ENCODE measurements around the gene NUTM2D. TPM values are rescaled to one million over a fixed set of nuclear protein-coding genes. Genes with fewer than 3 reads are reported as not detected.
"Not testable (repeated sequence)": the region's sequence is repeated elsewhere in the genome, so short reads cannot be mapped to it uniquely, and the experiment has no call there.

NUTM2D gene, protein sequence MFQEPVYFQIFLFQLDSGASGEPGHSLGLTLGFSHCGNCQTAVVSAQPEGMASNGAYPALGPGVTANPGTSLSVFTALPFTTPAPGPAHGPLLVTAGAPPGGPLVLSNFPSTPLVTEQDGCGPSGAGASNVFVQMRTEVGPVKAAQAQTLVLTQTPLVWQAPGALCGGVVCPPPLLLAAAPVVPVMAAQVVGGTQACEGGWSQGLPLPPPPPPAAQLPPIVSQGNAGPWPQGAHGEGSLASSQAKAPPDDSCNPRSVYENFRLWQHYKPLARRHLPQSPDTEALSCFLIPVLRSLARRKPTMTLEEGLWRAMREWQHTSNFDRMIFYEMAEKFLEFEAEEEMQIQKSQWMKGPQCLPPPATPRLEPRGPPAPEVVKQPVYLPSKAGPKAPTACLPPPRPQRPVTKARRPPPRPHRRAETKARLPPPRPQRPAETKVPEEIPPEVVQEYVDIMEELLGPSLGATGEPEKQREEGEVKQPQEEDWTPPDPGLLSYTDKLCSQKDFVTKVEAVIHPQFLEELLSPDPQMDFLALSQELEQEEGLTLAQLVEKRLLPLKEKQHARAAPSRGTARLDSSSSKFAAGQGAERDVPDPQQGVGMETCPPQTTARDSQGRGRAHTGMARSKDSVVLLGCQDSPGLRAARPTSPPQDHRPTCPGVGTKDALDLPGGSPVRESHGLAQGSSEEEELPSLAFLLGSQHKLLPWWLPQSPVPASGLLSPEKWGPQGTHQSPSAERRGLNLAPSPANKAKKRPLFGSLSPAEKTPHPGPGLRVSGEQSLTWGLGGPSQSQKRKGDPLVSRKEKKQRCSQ
- 3.5 TPM for total RNA-seq

DNA sequence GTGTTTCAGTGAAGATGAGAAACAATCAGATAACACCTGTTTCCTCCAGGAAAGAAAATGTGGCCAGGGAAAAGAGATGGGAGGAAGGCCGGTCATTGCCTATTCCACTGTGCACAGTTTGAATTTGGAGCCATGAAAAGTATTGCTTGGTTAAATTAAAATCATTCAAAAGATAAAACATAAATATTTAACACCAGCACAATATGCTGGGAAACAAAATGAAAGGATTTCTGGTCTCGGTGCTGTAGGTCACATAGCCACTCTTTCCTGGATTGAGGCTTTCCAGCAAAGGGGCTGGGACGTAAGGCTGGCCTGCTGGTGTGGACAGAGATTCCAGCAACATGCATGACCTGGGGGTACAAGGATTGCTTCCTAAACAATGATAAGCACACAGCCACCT lies at the start of gene NUTM2D:
NUTM2D (plus strand) TSS at position 301 of the 400 bp plus-strand sequence. CDS start 522 bp downstream, outside the sequence.
- not testable (repeated sequence) for DNase-seq

DNA sequence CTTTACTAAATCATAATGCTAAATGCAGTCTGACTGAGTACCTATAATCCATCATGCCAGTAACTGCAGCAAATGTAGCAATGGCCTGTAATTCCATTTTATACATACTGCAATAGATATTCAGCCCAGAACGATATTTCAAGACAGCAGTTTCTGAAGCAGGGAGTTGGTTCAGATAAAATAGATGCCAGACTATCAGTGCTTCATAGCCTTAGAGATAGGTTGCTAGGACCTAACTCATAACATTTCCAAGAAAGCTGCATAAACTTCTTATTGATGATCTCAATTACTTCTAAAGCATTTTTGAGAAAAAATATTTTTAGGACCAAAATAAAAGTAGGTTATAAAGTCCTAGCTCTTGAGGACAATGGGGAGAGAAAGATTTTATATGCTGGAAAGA lies 48.8 kb upstream of the NUTM2D start:
- not testable (repeated sequence) for DNase-seq

DNA sequence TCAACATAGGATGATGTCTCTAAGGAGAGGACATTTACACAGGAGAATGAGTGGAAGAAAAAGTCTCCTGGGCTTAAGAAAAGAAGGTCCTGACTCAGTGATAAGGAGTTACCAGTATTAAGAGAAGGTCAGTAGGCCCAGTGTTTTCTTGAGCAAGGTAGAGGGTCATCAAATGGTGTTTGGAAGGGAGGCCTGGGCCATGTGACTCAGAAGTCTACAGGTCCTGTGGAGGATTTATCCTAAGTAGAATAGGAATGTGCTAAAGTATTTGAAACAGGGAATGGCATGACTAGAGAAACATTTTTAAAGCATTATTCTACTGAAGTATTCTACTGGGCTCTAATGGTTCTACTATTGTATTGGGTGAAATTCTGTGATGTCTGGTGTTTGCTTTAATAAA lies 47.9 kb upstream of the NUTM2D start:
- not testable (repeated sequence) for DNase-seq

DNA sequence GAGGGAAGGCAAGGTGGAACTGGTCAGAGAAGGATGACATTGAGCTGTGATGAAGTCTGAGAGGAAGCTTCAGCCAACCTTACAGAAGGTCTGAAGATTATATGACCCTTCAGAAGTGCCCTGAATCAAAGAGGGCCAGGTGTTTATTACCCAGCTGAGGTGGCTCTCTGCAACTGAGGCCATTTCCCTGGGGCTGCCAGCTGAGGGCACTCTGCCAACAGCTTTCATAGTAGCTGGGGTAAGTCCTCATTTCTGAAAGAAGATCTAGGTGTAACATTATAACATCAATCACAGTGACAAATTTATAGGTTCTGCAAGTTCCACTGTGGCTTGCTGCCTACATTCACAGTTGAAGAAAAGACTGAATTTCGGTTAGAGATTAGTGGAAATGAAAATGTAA lies 46.0 kb upstream of the NUTM2D start:
- DNase-seq: not testable (repeated sequence)

DNA sequence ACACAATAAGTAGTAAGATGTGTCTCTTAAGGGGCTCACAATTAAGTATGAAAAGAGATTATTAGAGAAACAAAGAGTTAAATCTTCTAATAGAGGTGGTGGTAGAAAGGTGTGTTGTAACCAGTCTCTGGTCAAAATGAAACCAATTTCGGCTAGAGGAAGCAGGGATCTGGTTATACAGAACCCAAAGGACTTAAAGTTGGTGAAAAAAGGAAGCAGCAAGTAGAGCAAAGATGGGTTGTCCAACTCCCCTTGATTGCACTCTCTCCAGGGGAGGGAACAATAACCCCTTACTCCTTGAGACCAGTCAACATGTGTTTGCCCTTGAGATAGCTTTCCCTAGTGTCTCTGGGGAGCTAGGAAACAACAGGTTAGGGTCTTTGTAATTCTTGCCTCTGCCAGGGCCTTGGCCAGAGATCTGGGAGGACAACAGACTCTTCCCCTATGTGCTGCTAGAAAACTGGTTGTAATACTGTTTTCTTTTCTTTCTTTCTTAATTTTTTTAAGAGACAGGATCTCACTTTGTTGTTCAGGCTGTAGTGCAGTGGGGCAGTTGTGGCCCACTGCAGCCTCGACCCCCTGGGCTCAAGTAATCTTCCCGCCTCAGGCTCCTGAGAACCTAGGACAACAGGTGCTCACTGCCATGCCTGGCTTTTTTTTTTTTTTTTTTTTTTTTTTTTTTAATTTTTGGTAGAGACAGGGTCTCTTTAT lies 43.7 kb upstream of the NUTM2D start:
- DNase-seq: not testable (repeated sequence)

DNA sequence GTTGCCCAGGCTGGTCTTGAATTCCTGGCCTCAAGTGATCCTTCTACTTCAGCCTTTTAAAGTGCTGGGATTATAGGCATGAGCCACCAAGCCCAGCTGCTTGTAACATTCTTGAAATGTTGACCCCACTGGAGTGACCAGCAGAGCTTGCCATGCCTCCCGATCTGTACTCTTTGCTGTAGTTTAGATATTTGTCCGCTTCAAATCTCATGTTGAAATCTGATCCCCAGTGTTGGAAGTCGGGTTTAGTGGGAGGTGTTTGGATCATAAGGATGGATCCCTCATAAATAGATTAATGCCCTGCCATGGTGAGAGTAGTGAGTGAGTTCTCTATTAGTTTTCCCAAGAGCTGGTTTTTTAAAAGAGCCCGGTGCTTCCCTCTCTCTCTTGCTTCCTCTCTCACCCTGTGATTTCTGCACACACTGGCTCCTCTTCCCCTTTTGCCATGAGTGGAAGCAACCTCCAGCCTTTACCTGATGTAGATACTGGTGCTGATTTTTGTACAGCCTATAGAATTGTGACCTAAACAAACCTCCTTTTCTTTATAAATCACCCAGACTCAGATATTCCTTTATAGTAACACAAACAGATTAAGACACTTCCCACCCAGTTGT lies 43.1 kb upstream of the NUTM2D start:
- peak; percentile 0 for DNase-seq

DNA sequence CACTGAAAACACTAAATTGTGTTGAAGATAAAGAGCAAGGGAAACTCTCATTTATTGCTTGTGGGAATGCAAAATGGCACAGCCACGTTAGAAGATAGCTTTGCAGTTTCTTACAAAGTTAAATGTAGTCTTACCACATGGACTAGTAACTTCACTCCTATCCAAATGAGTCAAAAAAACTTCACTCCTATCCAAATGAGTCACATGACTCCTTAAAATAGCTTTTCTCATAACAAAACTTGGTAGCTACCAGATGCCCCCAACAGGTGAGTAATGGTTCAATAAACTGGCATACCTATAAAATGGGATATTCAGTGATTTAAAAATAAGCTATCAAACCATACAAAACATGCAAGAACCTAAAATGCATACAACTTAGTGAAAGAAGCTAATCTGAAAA lies 36.0 kb upstream of the NUTM2D start:
- not testable (repeated sequence) for DNase-seq

DNA sequence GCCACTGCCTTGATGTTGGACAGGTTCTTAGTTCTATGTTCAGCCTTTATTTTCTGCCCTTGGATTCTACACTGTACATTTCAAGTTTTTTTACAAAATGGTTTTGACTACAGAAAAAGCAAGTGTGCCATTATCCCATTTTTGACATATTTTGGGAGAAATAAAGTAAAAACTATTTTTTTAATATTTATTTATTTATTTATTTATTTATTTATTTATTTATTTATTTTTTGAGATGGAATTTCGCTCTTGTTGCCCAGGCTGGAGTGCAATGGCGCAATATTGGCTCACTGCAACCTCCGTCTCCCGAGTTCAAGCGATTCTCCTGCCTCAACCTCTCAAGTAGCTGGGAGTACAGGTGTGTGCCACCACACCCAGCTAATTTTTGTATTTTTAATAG lies 33.0 kb upstream of the NUTM2D start:
- not testable (repeated sequence) for DNase-seq

DNA sequence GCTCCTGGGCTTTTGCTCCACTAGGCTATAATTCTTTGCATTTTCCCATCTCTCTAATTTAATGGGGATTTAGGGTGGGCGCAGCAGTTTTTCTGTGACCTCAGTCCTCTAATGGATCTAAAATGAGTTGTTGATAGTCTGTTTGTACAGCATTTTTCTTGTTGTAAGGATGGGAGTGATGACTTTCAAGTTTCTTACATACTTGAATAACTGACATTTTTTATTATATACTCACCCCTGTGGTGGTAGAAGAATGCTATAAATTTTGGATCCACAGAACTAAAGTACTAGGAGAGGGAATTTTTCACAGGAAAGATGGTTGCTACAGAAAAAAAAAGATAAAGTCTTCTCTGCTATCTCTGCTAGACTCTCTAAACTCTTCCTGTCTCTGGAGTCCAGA lies 29.6 kb upstream of the NUTM2D start:
- not testable (repeated sequence) for DNase-seq

DNA sequence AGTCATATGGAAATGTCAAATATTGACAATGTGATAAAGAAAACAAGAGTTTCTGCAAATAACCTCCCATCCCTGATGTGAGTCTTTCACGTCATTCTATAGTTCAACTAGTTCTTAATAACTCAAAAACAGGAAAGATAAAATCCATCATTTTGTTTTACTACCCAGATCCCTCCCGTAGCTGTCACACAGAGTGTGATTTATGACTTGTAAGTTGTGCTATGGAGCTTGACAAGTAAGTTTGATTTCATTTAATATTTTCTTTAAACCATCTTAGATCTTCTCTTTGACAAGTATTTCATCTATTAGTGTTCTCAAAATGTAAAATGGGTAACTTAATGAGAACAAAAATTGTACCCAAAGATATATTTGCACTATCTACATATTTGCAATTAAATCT lies 28.4 kb upstream of the NUTM2D start:
- DNase-seq: not testable (repeated sequence)

DNA sequence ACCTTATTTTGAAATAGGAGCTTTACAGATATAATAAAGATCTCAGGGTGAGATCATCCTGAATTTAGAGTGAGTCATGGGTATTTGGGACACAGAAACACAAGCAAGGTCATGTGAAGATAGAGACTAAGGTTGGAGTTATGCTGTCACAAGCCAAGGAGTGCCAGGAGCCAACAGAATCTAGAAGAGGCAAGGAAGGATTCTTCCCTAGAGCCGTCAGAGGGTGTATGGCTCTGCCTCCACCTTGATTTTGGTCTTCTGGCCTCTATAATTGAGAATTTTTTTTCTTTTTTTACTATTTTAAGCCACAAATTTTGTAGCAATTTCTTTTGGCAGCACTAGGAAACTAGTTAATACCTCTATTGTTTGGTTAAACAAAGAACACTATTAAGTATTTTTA lies 24.9 kb upstream of the NUTM2D start:
- DNase-seq: not testable (repeated sequence)

DNA sequence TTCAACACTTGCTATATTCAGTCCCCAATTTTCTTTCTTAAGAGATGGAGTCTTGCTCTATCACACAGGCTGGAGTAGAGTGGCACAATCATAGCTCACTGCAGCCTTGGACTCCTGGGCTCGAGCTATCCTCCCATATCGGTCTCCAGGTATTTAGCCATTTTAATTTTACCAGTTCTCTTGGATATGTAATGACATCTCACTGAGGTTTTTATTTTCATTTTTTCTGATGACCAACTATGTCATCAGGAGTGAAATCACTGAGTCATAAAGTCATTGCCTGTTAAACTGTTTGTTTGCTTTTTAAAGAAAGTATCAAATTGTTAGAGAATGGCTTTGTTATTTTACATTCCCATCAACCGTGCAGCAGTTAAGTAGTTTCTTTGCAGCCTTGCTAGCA lies 17.1 kb upstream of the NUTM2D start:
- not testable (repeated sequence) for DNase-seq

DNA sequence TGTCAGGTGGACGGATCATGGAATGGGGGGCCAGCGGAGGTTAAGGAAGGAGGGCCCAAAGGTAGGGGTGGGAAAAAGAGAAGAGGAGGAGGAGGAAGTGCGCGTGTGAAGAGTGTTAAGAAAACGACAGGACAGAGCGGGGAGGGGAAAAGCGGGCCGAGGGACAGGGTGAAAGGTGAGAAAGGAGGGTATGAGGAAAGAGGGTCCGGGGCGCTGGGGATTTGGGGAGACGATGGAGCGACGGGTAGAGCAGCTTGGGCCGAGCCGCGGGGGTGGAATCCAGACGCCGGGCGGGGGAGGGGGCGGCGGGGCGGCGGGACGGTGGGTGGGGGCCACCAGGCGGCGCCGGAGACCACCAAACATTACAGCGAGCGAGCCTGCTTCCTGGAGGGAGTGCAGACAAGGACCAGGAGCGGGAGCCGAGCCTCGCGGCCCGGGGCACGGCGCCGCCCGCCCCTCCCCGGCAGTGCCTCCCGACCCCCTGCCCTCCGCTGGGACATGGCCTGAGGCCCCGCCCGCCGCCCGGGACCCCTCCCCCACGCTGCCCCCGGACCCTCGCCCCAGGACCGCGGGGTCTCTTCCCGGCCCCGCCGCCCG lies 15.9 kb upstream of the NUTM2D start:
- DNase-seq: not testable (repeated sequence)

DNA sequence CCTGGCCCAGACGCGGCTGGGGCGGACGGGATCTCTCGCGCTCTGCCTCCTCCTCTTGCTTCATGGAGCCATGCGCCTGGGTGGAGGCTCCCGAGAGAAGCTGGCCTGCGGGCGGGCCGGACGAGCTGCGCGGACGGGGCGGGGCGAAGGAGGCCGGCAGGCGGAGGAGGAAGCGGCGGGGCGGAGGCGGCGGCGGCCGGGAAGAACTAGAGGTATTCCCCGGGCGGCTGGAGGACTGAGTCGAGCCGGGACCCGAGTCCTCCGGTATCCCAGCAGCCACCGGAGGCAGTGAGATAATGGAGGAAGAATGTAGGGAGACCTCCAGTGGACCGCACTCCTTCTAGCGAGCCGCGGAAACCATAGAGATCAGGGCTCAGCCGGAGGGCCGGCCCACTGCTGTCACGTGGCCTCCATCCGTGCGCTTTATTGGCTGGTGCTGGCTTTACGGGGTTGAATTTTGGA lies 15.3 kb upstream of the NUTM2D start:
- peak; percentile 88 for DNase-seq

DNA sequence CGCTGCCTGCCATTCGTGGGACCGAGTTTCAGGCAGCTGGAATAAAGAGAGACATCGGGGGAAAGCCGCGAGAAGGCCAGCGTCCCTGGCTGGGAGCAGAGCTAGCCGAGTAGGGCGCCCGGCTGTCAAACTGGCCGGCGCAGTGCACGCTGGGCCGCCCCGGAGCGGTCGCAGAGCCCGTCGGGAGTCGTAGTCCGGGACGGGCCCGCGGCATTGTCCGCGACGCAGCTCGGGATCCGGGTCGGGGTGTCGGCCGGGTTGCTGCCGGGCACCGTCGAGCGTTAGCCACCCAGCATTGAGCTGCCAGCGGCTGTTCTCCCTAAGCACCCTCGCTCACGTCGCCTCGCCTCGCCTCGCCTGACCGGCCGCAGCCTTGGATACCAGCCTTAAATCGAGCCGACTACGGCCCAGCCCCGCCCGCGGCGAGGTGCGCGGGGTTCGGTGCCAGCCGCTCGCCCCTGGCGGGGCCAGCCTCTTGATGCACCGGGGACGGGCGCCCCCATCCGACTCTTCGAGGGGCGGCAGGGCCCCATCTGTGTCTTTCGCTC lies 14.8 kb upstream of the NUTM2D start:
- peak; percentile 77 for DNase-seq

DNA sequence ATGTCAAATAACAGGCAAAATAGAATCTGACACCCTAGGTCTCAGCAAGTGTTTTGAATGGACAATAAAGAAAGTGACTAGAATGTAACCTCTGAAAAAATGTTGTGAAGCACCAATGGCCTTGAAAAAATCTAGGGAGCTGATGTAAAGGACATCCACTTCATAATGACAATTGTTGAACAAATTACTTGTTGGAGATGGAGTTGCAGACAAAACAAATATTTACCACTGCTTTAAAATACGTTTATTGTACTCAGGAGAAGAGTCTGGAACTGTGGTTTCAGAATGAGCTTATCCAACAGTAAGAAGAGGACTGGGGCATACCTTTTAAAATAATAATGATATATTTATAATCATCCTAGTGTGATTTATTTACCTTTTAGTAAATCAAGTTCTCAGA lies 11.8 kb upstream of the NUTM2D start:
- not testable (repeated sequence) for DNase-seq

DNA sequence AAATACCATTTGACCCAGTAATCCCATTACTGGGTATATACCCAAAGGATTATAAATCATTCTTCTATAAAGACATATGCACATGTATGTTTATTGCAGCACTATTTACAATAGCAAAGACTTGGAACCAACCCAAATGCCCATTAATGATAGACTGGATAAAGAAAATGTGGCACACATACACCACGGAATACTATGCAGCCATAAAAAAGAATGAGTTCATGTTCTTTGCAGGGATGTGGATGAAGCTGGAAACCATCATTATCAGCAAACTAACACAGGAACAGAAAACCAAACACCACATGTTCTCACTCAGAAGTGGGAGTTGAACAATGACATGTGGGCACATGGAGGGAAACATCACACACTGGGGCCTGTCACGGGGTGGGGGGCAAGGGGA lies 7.4 kb upstream of the NUTM2D start:
- DNase-seq: not testable (repeated sequence)

DNA sequence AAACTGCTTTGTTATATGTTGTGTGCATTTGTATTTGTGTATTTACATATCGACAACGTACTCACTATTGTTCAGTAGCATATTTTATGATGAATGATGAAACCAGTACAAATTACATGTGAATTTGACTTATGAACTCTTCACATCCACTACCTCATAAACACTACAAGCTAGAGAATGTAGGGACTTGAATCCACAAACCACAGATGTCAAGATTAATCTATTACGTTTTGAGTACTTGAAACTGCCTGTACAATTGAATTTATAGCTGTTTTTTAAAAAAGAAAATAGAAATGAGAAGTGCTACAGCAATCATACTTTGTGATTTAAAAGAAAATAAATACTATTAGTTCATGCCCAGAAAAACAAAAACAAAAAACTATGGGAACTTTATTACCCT lies 4.7 kb upstream of the NUTM2D start:
- DNase-seq: not testable (repeated sequence)

DNA sequence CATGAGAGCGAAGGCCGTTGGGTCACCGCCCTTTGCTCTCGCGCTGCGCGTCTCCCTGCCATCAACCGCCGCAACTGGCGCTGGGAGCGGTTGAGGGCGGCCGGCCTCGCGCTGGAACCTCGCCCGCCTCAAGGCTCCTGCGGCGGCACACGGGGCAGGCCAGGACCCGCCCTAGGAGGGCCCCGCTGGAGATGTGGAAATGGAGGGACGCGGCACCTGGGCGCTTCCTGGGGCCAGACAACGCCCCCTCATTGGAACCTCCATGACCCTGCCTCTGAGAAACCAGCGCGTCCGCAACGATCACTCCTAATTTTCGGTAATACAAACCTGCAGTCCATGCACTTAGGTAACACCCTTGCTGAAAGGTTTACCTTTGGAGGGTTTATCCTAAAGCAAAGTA lies 2.4 kb upstream of the NUTM2D start:
- not testable (repeated sequence) for DNase-seq

DNA sequence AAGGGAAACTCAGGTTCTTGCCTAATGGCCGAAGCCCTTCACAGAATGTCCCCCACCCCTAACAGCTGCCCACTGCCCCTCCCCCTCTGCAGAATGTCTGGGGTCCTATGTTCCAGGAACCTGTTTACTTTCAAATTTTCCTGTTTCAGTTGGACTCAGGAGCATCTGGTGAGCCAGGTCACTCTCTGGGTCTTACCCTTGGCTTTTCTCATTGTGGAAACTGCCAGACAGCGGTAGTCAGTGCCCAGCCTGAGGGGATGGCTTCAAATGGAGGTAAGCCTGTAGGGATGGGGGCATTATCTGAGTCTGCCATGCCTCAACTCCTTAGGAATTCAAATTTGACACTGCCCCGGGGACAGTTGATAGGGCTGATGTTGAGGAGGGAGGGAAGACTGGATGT lies 615 bp downstream of the NUTM2D start:
- DNase-seq: not testable (repeated sequence)

DNA sequence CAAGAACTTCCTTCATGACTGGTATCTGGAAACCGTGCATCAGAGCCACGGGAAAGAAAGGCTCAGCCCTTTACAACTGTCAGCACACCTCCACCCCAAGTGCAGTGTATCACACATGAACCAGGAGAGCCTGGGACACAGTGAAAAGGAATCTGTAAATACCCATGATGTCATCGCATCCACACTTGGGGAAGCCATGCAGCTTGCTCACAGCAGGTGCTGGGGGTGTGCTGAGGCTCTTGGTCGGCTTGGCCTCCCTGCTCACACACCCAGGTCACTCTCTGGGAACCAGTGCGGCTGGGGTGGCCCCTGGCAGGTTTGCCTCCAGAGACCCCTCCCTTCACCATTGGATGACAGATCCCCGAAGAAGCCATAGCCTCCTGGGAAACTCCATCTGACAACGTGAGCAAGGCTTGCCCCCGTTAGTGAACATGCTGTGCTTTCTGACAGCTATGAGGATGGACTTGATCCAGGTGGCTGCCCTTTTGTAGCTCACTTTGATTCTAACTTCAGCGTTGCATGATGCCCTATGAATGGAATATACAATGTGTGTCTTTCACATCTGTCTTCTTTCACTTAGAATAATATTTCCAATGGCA lies 12.1 kb downstream of the NUTM2D start:
- not testable (repeated sequence) for DNase-seq

All from tongue (tissue), 2 donors.